DMS53 treated with DMSO at 0.1 percent for 48 hours (cell line): ENCODE results near the gene TSEN2.
A peak's percentile ranks its signal among the peaks of the same experiment; 100 is the strongest.

Source experiments
- DNase-seq: peaks from one replicate; lab custom pipeline; 2025; ENCODE audit not compliant: unreplicated experiment; lab: John Stamatoyannopoulos, UW

TSEN2 gene

GRCh38 chr3:12545473-12545791 lies 61.2 kb downstream of the TSEN2 start, which contains the start of gene MKRN2OS:
MKRN2OS (minus strand) TSS chr3:12545499; CDS start chr3:12545464, 35 bp downstream.
- DNase-seq, result no peak

GRCh38 chr3:12549971-12550760 lies 65.9 kb downstream of the TSEN2 start:
- no peak for DNase-seq

GRCh38 chr3:12553921-12554391 lies 69.7 kb downstream of the TSEN2 start:
- DNase-seq, result no peak

- DNase-seq, result no peak
Measured at GRCh38 chr3:12556314-12556689, 72.0 kb downstream of the TSEN2 start.

GRCh38 chr3:12556690-12557472 lies 72.6 kb downstream of the TSEN2 start, which contains the start of gene MKRN2:
MKRN2 (plus strand) TSS chr3:12557087; CDS start chr3:12557151, 64 bp downstream.
- DNase-seq, result peak; percentile 35

- DNase-seq, result no peak
Measured at GRCh38 chr3:12557473-12558100, 73.3 kb downstream of the TSEN2 start.

- no peak for DNase-seq
Measured at GRCh38 chr3:12558706-12559105, 74.4 kb downstream of the TSEN2 start.

GRCh38 chr3:12559520-12559919 lies 75.2 kb downstream of the TSEN2 start:
- DNase-seq, result no peak

GRCh38 chr3:12560505-12561190 lies 76.4 kb downstream of the TSEN2 start:
- no peak for DNase-seq

GRCh38 chr3:12561397-12561796 lies 77.1 kb downstream of the TSEN2 start:
- DNase-seq, result no peak

GRCh38 chr3:12562451-12562850 lies 78.2 kb downstream of the TSEN2 start:
- DNase-seq, result no peak

GRCh38 chr3:12566976-12567375 lies 82.7 kb downstream of the TSEN2 start:
- DNase-seq, result no peak

GRCh38 chr3:12568747-12569146 lies 84.5 kb downstream of the TSEN2 start:
- DNase-seq, result no peak

- no peak for DNase-seq
Measured at GRCh38 chr3:12569836-12570235, 85.6 kb downstream of the TSEN2 start.

- DNase-seq, result no peak
Measured at GRCh38 chr3:12571986-12572385, 87.7 kb downstream of the TSEN2 start.

- no peak for DNase-seq
Measured at GRCh38 chr3:12574131-12574530, 89.9 kb downstream of the TSEN2 start.

- no peak for DNase-seq
Measured at GRCh38 chr3:12574661-12575060, 90.4 kb downstream of the TSEN2 start.

- no peak for DNase-seq
Measured at GRCh38 chr3:12577379-12577778, 93.1 kb downstream of the TSEN2 start.

GRCh38 chr3:12578742-12579141 lies 94.5 kb downstream of the TSEN2 start:
- DNase-seq, result no peak

GRCh38 chr3:12579456-12579855 lies 95.2 kb downstream of the TSEN2 start:
- no peak for DNase-seq

GRCh38 chr3:12579905-12580304 lies 95.6 kb downstream of the TSEN2 start:
- DNase-seq, result no peak
